K562 (cell line): ENCODE data around the gene KCNJ4. TPM values are rescaled to one million over a fixed set of nuclear protein-coding genes. Genes with fewer than 3 reads are reported as not detected.

Source experiments
- E2F6 ChIP-seq, 2 experiments: IDR thresholded peaks; 2 replicates each; pipeline ENCODE4 v1.6.1; 2011; ENCODE audit warnings: borderline replicate concordance in 1 of 2, control low read depth in 1 of 2, low read depth in 1 of 2, low read length in 1 of 2, mild to moderate bottlenecking in 1 of 2, mixed read lengths in 1 of 2, moderate library complexity in 1 of 2; ENCODE audit not compliant: insufficient read depth in 1 of 2, insufficient read length in 1 of 2, poor library complexity in 1 of 2, severe bottlenecking in 1 of 2; ENCODE audit errors: extremely low read depth in 1 of 2
- GABPA ChIP-seq: fragments of 200-800 bp; sonication (Bioruptor generic); conservative IDR thresholded peaks from 2 replicates; pipeline ENCODE4 v1.6.1; 2016; ENCODE audit warnings: low read depth, missing genetic modification characterization, missing compliant biosample characterization
- PCBP1 ChIP-seq: fragments of 200-400 bp; formaldehyde crosslinking; IDR thresholded peaks from 2 replicates; pipeline ENCODE4 v1.6.1; 2018; ENCODE audit warnings: mild to moderate bottlenecking, low read depth, low read length; ENCODE audit not compliant: poor library complexity, severe bottlenecking
- RBM15 ChIP-seq: fragments of 200-400 bp; formaldehyde crosslinking; IDR thresholded peaks from 2 replicates; pipeline ENCODE4 v1.6.1; 2018; ENCODE audit warnings: mild to moderate bottlenecking, low read length, moderate library complexity; ENCODE audit not compliant: insufficient read depth
- TAF1 ChIP-seq: IDR thresholded peaks from 2 replicates; pipeline ENCODE4 v1.6.1; 2011; ENCODE audit warnings: mild to moderate bottlenecking, low read length, moderate library complexity; ENCODE audit not compliant: insufficient read depth, control insufficient read depth, severe bottlenecking; ENCODE audit errors: extremely low read depth
- UBTF ChIP-seq, 2 experiments: IDR thresholded peaks; 2 replicates each; pipeline ENCODE4 v1.6.1; 2012; ENCODE audit warnings: improper control_type of control experiment in 2 of 2, low read depth in 2 of 2, low read length in 2 of 2, borderline replicate concordance in 1 of 2
- polyA plus RNA-seq, 8 experiments: library from polyadenylated mRNA; depleted of rRNA in 4 of 8; stranded (reverse) in 5 of 8; unstranded in 3 of 8; fragments of >200 nt; fragmentation: Nextera tagmentation in 2 of 8; fragmentation: Illumina TruSeq in 1 of 8; extraction: Ambion mirVana in 2 of 8; extraction: Trizol in 1 of 8; gene quantifications; 2 replicates each; pipeline versions ENCODE4 v1.2.1 to v1.2.3, GENCODE V29; 2011 to 2014; ENCODE audit warnings: inconsistent platforms in 1 of 8, missing spikeins in 1 of 8
- total RNA-seq, 7 experiments: library from RNA; depleted of rRNA in 6 of 7; stranded (reverse); fragments of >200 nt in 6 of 7; fragmentation: Illumina TruSeq in 2 of 7; extraction: Trizol in 2 of 7; gene quantifications; 2 replicates each; pipeline versions ENCODE4 v1.2.1 to v1.2.3, GENCODE V29; 2011 to 2021; ENCODE audit warnings: low replicate concordance in 1 of 7

The KCNJ4 gene
- total and polyA plus RNA-seq, 9 of the 15 experiments (the other 6 are each of a cell fraction or from before 2014, with no cell fraction given) = 0.07 to 0.55 (median 0.09) TPM; not detected in 4

GRCh38 chr22:38397189-38398085 is 57.6 kb downstream of the KCNJ4 start (continued):
- peak in 1 of 2 experiments; percentile 79; a peak in 1 of 4 replicates for TF ChIP-seq UBTF (IDR thresholded peaks at IDR 0.05; ENCODE audit: borderline replicate concordance in 1 of 2, low read depth in 2 of 2, low read length in 2 of 2)
- TF ChIP-seq GABPA (tag) = no peak; the same call in 1 of the 2 replicates
- peak; percentile 11 for TF ChIP-seq PCBP1
- peak; percentile 53 for TF ChIP-seq TAF1
- TF ChIP-seq E2F6 (IDR thresholded peaks at IDR 0.05; ENCODE audit: borderline replicate concordance in 1 of 2, extremely low read depth in 1 of 2, insufficient read depth in 1 of 2, insufficient read length in 1 of 2, low read depth in 1 of 2, low read length in 1 of 2, poor library complexity in 1 of 2, severe bottlenecking in 1 of 2) = no peak
- TF ChIP-seq RBM15 = no peak
- TF ChIP-seq, all 486 proteins: peak for 9
